Measurements from ENCODE around the gene LRRC15. TPM values are rescaled to one million over a fixed set of nuclear protein-coding genes. Genes with fewer than 3 reads are reported as not detected.

The LRRC15 gene
- total RNA-seq, result not detected in 2 replicates

GRCh38 chr3:194369522-194370279 is at the start of gene LRRC15:
Gene LRRC15, minus strand, starts transcription at chr3:194369743. Its CDS starts 8,700 bp downstream, at chr3:194361043.

GRCh38 chr3:194399166-194399565 is 29.6 kb upstream of the LRRC15 start, which contains the start of gene GP5:
Gene GP5, minus strand, starts transcription at chr3:194399266. Its CDS starts 984 bp downstream, at chr3:194398282.

GRCh38 chr3:194351080-194351672 is 18.4 kb downstream of the LRRC15 start, which contains the start of gene CPN2:
Gene CPN2, minus strand, starts transcription at chr3:194351328. Its CDS starts 8,626 bp downstream, at chr3:194342702.

Other genes starting within 250 kb of the LRRC15 start
- gene HES1, start 233.6 kb downstream of the LRRC15 start, total RNA-seq, result 45.3 and 97.6 TPM in 2 replicates
- not detected in 2 replicates for gene CPN2, start 18.4 kb downstream of the LRRC15 start, total RNA-seq
- not detected in 2 replicates for gene GP5, start 29.5 kb upstream of the LRRC15 start, total RNA-seq
- 196 and 202 TPM in 2 replicates for gene ATP13A3, start 117.3 kb upstream of the LRRC15 start, total RNA-seq

Data from hair follicular keratinocyte (primary cell).